CD4-positive, alpha-beta T cell treated with Interferon alpha-2 for 1 hour (primary cell): ENCODE data around the gene TMEM150C.
"Not testable (repeated sequence)": the region's sequence is repeated elsewhere in the genome, so short reads cannot be mapped to it uniquely, and the experiment has no call there.

ENCODE experiments used
- DNase-seq, 2 donors: peaks; one replicate each; pipeline ENCODE4 v3.0.0-alpha.2; 2020 to 2022

The TMEM150C gene

DNA sequence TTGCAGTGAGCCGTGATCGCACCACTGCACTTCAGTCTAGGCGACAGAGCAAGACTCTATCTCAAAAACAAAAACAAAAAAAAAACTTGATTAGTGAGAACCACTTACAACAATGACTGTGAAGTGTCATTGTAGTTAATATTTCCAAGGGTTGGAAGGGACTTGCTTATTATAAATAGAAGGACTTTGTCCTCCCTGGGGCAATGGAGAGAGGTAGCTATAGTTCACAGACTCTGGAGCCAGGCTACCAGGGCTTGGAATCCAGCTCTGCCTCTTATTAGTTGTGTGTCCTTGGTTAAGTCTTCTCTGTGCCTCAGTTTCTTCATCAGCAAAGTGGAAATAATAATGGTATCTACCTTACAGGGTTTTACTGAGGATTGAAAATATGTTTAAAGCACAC, 51.6 kb downstream of the TMEM150C start:
- no peak for DNase-seq

DNA sequence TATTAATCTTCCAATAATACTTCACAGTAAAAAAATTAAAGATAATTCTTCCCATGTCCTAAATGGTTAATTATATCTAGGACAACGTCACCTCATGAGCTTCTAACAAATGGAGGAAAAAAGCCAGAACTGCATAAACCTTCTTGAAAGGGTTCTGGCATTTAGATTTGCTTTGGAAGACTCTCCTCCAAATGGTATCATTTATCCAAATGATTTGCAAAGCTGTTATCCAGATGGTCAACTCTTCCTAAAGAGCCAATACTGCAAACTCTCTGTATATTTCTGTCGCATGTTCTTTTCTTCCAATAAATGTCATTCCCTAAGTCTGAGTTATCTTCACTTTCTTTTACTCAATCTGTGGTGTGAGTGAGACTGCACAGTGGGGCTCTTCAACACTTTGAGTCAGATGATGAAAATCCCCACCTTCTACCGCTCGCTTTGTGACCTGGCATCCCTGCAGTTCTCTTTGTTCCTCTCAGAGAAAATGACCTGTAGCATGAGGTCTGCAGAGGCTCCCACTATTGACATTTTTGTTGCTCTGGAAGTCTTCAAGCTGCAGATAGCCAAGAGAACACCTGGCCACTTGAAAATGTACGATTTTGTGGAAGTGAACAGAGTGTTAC, 52.9 kb downstream of the TMEM150C start:
- DNase-seq = no peak

DNA sequence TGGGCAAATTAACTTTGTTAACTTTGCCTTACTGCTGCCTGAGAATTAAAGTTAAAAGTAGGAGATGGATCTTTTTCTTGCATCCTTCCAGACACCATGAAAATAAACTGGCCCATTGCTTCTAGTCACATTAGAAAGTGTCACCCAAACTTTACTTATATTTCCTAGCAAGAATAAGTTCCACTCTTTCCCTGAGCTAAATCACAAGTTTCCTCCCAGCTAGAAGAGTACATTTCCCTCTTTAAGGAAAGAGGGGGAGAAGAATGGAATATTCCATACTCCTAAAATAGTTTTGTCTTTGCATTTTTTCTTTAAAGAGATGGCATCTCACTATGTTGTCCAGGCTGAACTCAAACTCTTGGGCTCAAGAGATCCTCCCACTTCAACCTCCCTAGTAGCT, 53.8 kb downstream of the TMEM150C start:
- DNase-seq = no peak

DNA sequence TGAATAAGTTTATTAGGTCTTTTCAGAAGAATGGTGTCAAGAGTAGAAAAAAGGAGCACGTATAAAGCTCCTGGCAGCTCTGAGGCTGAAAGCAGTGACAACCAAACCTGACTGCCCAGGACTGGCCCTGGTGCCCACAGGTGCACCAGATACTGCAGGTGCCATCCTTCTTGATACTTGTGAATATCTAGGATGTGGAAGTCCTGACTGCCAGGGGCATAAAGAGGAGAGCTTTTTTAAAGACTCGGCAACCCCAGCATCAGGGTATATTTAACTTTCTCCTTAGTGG, 60.7 kb downstream of the TMEM150C start:
- no peak for DNase-seq

DNA sequence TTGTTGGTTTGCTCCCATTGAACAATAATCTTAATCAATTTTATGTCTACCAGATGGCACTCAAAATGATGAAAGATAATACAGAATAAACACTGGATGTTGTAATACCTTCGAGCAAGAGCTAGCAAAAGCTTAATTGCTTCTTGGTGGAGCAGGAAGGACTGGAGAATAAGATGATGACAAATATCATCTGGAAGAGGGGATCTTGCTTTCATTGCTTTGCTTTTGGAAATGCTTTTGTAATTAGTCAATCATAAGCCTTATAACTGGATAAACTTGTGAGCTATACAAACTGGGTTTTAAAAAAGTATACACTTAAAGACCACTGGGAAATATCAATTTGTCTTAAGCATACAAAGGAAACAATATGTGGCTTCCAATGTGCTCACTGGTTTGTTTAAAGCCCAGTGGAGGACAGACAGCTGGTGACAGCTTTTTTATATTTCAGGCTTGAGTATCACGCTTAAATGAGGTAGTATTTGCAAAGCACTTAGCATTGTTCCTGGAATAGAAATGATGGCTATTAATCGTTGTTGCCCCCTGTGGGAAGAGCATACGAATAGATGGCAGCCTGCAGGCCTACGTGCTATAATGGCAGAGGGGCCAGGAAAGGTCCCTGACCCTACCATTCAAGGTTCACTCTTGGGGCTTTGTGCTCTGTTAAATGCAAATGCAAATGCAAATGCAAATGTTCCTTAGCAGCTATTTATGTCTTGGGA, 61.2 kb downstream of the TMEM150C start:
- DNase-seq = no peak

DNA sequence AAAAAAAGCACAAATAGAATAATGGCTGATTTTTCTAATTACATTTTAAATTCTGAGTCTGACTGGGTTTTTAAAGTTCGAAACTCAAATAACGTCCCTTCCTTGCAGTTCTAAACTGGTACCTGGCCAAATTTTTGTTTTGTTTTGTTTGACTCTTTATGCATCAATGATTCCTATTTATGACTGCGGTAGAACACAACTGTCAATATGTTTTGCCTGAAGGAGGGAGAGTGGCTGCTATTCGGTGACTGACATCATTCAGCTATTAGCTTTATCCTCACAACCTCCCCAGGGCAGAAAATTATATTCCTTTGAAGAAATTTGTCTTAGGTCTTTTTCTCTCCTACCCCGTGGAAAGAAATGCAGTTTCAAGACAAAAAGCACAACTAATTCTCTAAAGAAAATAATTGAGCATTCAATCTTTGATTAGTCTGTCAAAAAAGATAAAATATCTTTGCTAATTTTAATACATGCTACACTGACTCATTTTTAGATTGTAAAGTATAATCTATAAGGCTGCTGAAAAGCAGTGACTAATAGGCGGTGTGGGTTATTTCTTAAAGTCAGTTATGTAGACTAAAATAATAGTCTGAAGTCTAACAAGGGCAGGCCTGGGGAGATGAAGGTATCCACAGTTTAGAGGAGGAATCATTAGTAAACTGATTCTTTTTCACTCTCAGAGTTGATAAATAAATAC, 61.9 kb downstream of the TMEM150C start:
- no peak for DNase-seq

DNA sequence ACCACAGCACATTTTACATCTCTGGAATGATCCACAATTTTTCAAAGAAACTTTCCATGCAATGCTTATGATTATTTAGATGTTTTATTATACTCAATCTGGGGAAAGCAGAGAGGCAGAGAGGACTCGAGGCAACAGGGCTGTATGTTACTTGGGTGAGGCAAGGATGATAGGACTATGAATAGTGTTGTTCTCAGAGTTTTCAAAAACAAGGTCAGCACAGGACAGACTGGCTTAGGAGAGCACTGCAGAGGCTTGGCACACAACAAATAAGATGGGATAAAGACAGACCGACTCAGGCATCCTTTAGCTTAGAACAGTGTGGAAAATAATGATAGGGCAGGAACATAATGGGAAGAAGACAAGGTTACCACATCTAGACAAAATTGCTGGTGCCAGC, 65.4 kb downstream of the TMEM150C start:
- no peak for DNase-seq

DNA sequence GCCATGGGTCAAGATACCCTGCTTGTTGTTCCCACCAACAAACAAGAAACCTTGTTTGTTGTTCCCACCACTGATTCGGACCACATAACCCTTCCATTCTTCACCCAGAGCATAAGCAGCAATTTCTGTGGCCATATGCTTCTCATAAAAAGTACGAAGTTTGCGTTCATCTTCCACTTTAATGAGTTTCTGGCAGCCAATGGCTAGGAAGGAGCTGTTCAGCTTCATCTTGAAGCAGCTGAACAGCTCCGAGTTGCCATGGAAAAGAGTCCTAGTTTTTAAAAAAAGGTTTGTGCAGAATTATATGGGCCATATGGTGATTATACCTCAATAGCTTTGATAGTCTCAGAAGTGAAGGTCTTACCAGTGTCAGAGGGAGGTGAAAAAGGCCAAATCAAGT, 66.1 kb downstream of the TMEM150C start:
- DNase-seq = no peak

DNA sequence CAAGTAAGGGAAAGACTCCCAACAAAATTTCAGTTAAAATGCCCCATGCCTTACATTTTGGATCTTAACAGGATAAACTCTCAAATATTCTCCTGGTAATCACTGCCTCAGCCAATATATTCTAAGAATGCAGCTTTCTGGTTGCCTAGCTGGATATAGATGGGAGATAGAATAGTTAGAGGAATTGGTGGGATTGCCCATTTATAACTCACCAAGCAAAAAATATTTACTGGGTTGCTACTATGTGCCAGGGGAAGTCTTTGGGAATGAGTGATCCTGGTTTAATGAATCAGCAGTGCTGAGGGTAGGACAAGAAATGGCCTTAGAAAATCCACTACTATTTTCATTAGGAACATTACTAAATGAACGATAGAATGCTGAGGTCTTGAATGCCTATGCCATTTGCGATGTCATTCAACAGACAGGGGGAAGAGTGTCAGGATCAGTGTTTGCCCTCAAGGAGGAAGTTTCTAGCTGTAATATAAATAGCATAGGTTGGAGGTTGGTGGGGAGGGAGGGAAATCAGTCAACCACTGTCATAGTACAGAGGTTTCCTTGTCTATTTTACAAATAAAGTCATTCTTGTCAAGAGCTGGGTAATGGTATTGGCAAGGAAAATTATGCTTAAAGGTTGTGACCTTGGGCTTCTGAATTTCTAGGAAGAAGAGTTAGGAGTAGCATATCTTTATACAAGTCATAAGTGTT, 67.9 kb downstream of the TMEM150C start:
- no peak for DNase-seq

DNA sequence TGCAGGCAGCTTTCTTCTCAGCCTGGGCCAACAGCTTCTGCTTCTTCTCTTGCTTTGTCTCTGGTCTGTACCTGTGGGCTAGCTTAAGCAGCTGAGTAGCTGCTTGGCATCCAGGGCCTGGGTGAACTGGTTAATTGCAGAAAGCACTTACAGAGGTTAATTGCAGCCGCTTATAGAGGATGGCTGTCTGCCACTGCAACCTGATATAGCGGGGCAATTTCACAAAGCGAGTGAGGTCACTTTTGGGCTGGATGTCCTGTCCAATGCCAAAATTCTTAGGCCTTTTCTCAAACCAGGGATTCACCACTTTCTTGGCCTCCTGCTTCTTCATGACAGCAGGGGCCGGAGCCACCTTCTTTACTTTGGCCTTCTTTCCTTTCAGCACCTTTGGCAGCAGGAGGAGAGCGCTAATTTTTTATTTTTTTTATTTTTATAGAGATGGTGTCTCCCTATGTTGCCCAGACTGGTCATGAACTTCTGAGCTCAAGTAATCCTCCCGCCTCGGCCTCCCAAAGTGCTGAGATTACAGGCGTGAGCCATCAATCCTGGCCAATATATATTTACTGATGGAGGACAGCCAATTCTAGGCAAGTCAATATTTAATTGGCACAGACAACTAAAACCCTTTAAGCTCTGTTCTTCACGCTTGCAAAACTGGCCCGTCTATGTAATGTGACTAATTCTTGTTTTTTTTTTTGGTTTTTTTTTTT, 70.4 kb downstream of the TMEM150C start:
- DNase-seq = no peak

DNA sequence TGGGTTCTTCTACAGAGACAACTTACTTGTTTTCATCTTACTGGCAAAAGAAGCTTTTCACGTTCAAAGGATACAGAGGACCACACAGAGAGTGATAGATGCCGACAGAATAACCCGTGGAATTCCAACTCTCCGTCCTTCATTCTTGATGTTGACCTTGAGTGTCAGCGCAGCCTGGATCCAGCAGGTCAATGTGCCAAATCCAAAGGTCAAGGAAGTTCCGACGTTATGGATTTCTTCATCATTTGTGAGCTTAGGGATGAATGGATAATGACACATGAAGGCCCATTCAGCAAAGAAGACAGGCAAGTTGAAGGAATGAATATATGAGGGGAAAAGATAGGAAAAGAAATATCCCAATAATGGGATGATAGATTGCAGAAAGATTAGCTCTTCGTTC, 71.8 kb downstream of the TMEM150C start:
- DNase-seq = no peak

DNA sequence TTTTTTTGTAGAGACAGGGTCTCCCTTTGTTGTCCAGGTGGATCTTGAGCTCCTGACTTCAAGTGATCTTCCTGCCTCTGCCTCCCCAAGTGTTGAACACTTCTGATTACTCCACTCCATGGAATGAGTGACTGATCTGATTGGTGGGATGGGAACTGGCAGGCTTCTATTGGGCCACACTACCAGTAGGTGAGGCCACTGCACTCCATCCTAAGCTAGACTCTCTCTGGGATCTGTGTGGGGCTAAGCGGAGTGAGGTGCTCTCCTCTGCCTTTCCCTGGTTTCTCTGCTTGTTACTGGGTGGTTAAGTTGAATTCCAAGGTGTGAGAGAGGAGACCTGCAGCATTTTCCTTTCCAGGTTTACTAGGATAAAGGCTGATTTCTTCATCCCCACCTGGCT, 72.7 kb downstream of the TMEM150C start:
- DNase-seq = no peak

DNA sequence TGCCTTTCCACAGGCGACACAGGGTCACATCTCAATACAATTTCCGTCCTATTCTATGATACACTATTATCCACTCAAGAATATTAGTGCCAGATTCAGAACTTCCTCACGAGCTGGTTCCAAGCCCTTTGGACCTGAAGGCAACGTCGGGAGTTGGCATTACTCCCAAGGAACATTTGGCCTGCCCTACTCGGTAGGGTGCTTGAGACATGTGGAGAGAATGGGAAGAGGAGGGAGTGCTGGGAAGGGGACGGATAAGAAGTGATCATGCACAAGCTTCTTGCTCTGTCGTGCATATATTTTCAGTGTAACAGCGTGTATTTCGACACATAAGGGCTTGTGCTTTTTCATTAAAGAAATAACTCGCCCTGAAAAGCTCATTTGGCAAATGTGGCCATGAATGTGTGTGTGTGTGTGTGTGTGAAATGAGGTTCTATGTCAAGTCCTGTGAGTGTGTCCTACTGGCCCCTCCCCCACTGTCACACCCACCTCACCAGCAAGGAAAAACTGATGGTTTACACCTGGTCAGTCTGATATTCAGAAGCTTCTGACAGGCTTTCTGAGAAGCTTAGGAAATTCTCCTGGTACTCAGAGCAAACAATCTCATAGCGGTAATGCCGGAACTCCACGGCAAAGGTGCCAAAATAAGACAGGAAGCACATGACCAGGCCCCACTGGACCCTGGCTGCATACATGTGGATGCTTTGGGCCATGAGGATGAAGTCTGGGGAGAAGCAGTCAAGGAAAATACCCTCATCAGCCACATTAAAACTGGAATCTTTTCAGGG, 76.6 kb downstream of the TMEM150C start:
- no peak for DNase-seq

DNA sequence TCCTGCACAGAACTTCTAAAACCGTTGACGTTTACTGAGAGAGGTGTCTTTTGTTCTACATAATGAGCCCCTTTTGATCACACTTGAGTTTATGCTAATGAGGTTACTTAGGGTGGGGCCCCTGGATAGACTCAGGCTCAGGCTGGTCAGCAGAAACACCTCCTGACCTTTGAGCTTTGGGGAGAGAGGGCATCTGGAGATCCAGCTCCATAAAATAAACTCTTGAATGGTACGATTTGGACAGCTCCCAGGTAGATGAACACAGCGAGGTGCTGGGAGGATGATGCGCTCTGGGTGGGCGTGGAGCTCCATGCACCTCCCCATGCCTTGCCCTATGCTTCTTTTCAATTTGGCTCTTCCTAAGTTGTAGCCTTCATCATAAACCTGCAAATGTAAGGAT, 79.4 kb downstream of the TMEM150C start:
- no peak for DNase-seq

DNA sequence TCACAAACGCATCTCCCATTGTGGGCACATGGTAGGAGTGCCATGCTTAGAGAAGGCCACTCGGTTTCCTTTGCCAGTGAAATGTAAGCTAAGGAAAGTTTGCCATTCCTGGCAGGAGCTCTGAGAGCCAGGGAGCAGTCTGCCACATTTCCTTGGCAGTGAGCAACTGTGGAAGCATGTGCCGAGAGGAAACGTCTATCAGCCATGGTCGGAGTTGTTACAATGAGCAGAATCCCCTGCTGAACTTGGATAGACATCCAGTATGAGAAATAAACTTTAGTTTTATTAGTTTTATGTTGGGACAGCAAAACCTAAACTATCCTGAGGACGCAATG, 80.3 kb downstream of the TMEM150C start:
- DNase-seq = no peak

DNA sequence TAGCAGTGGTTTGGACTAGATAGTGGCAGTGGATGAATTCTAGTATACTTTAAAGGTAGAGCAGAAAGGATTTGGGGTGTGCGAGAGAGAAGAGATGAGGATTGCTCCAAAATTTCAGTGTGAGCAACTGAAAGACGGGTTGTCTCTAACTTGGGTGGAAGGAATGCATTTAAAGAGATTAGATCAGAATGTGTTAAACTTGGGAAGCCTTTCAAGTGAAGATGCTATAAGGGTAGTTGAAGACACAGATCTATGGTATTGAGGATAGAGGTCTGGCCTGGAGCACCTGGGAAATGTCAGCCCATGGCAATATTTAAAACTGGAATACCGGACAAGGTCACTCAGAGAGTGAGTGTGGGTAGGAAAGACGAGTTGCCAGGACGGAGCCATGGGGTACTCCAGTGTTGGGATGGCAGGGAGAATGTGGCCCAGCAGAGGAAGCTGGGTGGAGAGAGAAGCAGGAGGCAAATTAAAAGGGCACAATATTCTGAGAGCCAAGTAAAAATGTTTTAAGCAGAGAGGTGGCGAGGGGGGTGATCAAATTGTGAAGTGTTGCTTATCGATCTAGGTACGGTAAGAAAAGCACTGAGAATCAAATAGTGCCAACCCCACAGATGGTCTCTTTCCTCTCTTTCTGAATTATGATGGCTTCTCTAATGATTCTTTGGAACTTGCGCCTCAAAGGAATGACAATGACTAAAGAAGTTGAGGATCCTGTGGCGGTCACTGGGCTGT, 80.8 kb downstream of the TMEM150C start:
- no peak for DNase-seq

DNA sequence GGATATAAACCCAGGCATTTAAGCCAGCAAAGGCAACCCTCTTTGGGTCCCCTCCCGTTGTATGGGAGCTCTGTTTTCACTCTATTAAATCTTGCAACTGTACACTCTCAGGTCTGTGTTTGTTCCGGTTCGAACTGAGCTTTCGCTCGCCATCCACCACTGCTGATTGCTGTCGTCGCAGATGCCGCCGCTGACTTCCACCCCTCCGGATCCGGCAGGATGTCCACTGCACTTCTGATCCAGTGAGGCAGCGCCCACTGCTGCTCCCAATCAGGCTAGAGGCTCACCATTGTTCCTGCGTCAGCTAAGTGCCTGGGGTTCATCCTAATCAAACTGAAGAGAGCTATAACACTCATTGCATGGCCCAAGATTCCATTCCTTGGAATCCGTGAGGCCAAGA, 82.2 kb downstream of the TMEM150C start:
- no peak for DNase-seq

DNA sequence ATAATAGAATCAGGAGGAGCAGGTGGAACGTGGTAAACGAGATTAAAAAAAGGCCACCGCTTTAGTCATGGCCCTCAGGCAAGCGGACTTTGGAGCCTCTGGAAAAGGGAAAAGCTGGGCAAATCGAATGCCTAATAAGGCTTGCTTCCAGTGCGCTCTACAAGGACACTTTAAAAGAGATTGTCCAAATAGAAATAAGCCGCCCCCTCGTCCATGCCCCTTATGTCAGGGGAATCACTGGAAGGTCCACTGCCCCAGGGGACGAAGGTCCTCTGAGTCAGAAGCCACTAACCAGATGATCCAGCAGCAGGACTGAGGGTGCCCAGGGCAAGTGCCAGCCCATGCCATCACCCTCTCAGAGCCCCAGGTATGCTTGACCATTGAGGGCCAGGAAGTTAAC, 84.3 kb downstream of the TMEM150C start:
- DNase-seq = not testable (repeated sequence)

DNA sequence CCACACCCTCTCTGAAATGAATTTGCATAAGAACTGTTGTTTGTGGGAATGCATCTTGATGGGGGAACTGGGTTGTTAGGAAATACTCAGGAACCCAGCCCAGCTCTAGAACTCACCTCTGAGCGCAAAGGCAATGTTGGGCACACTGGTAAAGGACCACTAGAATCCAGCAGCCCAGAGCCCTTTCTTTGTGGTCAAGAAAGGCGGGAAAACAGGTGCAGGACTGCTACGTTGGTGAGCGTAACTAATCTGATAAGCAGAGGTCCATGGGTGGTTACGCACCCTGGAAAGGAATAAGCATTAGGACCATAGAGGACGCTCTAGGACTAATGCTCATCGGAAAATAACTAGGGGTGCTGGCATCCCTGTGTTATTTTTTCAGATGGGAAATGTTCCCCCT, 85.9 kb downstream of the TMEM150C start:
- not testable (repeated sequence) for DNase-seq

DNA sequence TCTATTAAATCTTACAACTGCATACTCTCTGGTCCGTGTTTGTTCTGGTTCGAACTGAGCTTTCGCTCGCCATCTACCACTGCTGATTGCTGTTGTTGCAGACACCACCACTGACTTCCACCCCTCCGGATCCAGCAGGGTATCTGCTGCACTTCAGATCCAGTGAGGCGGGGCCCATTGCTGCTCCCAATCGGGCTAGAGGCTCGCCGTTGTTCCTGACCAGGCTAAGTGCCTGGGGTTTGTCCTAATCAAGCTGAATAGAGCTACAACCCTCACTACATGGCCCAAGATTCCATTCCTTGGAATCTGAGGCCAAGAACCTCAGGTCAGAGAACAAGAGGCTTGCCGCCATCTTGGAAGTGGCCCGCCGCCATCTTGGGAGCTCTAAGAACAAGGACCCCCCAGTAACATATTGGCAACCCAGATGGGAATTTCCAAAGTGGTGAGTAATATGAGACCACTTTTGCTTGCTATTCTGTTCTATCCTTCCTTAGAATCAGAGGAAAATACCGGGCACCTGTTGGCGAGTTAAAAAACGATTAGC, 88.1 kb downstream of the TMEM150C start:
- no peak for DNase-seq

DNA sequence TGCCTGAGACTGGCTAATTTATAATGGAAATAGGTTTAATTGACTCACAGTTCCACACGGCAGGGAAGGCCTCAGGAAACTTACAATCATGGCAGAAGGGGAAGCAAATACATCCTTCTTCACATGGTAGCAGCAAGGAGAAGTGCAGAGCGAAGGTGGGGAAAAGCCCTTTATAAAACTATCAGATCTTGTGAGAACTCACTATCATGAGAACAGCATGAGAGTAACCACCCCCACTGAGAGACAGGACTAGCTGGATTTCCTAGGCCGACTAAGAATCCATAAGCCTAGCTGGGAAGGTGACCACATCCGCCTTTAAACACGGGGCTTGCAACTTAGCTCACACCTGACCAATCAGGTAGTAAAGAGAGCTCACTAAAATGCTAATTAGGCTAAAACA, 88.7 kb downstream of the TMEM150C start:
- not testable (repeated sequence) for DNase-seq
